Measurements from ENCODE around the gene MAP3K12. TPM values are rescaled to one million over a fixed set of nuclear protein-coding genes. Genes with fewer than 3 reads are reported as not detected.
"Not testable (repeated sequence)": the region's sequence is repeated elsewhere in the genome, so short reads cannot be mapped to it uniquely, and the experiment has no call there.

MAP3K12 gene
- total and polyA plus RNA-seq, 10 of the 15 experiments (the other 5 are each of a cell fraction or from before 2014, with no cell fraction given), result 0.45 to 14.9 (median 6.9) TPM

DNA sequence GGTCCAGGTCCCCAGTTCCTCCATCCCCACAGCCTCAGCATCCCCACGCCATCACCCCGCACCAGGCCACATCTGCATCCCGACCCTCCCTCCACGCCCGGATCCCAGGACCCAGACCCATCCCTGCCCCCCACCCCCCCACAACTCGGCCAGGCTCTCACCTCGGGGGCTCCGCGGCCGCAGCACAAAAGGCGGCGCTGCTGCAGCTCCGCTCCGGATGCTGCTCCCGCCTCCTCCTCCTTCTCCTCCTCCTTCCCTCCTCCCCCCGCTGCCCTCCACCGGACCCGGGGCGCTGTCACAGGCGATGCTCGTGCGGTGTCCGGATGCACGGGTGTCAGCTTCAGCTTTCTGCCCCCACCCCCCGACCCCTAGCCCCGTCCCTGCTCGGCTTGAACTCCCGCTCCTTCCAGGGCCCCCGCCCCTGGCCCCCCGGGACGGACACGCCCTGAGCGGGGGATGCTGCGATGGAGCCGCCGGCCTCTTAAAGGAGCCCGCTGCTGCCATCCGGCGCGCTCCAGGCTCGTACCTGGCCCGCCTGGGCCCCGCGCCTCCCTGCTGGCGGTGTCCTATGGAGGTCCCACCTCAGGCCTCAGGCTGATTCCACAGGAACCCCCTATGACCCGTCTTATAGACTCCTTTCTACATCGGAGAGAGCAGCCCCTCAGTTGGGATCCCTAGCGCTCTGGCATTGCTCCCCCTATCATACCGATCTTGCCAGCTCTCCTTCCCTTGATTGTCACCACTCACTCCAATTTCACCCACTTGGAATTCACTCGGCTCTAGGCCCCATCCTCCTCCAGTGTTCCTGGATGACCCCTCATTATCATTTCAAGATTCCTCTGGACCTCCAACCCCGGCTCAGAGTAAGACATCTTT lies at the start of gene MAP3K12 (continued):
- TF ChIP-seq, protein P1, sequence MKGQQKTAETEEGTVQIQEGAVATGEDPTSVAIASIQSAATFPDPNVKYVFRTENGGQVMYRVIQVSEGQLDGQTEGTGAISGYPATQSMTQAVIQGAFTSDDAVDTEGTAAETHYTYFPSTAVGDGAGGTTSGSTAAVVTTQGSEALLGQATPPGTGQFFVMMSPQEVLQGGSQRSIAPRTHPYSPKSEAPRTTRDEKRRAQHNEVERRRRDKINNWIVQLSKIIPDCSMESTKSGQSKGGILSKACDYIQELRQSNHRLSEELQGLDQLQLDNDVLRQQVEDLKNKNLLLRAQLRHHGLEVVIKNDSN (IDR thresholded peaks at IDR 0.05; ENCODE audit: borderline replicate concordance, extremely low read length, insufficient read depth, low read depth, low read length), result no peak
- TF ChIP-seq JUNB (IDR thresholded peaks at IDR 0.05), result no peak
- no peak for TF ChIP-seq SMC3 (IDR thresholded peaks at IDR 0.05; ENCODE audit: borderline replicate concordance, low read length)
- TF ChIP-seq ATF7 (IDR thresholded peaks at IDR 0.05; ENCODE audit: low read depth), result no peak
- TF ChIP-seq, protein P2, sequence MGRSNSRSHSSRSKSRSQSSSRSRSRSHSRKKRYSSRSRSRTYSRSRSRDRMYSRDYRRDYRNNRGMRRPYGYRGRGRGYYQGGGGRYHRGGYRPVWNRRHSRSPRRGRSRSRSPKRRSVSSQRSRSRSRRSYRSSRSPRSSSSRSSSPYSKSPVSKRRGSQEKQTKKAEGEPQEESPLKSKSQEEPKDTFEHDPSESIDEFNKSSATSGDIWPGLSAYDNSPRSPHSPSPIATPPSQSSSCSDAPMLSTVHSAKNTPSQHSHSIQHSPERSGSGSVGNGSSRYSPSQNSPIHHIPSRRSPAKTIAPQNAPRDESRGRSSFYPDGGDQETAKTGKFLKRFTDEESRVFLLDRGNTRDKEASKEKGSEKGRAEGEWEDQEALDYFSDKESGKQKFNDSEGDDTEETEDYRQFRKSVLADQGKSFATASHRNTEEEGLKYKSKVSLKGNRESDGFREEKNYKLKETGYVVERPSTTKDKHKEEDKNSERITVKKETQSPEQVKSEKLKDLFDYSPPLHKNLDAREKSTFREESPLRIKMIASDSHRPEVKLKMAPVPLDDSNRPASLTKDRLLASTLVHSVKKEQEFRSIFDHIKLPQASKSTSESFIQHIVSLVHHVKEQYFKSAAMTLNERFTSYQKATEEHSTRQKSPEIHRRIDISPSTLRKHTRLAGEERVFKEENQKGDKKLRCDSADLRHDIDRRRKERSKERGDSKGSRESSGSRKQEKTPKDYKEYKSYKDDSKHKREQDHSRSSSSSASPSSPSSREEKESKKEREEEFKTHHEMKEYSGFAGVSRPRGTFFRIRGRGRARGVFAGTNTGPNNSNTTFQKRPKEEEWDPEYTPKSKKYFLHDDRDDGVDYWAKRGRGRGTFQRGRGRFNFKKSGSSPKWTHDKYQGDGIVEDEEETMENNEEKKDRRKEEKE (IDR thresholded peaks at IDR 0.05), result no peak

DNA sequence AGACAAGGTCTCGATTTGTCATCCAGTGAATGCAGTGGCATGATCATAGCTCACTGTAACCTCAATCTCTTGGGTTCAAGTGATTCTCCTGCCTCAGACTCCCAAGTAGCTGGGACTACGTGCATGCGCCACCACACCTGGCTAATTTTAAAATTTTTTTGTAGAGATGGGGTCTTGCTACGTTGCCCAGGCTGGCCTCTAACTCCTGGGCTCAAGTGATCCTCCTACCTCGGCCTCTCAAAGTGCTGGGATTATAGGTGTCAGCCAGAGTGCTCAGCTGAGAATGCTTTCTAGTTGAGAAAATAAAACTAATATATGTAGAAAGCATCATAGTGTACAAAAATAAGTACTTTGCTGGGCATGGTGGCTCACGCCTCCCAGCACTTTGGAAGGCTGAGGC lies 49.1 kb upstream of the MAP3K12 start:
- RAD21 ChIA-PET (ENCODE audit: unreplicated experiment); ATAC-seq; BruUV-seq (replicated peaks); H4K20me1 ChIP-seq (ENCODE audit: control insufficient read depth, insufficient read depth); H3K9me3 ChIP-seq (replicated peaks; ENCODE audit: control insufficient read depth, insufficient read depth, low read length); H3K79me2 ChIP-seq (ENCODE audit: control insufficient read depth, insufficient read depth, low read length); H3K9ac ChIP-seq (ENCODE audit: control insufficient read depth, insufficient read depth, low read length); H2AFZ ChIP-seq (ENCODE audit: control insufficient read depth, low read depth, low read length); FAIRE-seq; intact Hi-C loops (cut with micrococcal nuclease; ENCODE audit: unreplicated experiment); in situ Hi-C loops (cut with MboI); H3K4me1 ChIP-seq (ENCODE audit: control insufficient read depth, insufficient read depth, low read length); H3K4me3 ChIP-seq; H3K27ac ChIP-seq (ENCODE audit: control insufficient read depth, insufficient read depth); DNase-seq (ENCODE audit: low read depth, low spot score); H3K4me2 ChIP-seq (ENCODE audit: control insufficient read depth, insufficient read depth); H3K27me3 ChIP-seq (replicated peaks in 1 of 2; ENCODE audit: control insufficient read depth in 2 of 2, insufficient read depth in 2 of 2, low read length in 1 of 2): not testable (repeated sequence)
- ChIA-PET POLR2A (interaction anchor here (0.6 to 1.1 kb wide), 2 partner anchors 30 to 77 kb away, joined by 3 to 4 read pairs; no protein-coding TSS in a partner anchor), CTCF (interaction anchor here (2.9 kb wide), 1 partner anchor 128 kb away, joined by 16 read pairs; the partner anchor contains the start of gene ATP5MC2), SMC1A (ENCODE audit: uncharacterized antibody, unreplicated experiment) (interaction anchor here (0.7 to 1.5 kb wide), 2 partner anchors 75 to 126 kb away, joined by 3 to 4 read pairs; no protein-coding TSS in a partner anchor)
- peaks cover 1 to 12% of the 10 kb centered on the region in 2 experiments for H3K36me3 ChIP-seq (ENCODE audit: control insufficient read depth in 2 of 2, insufficient read depth in 2 of 2, low read length in 1 of 2)
- whole genome bisulfite sequencing (ENCODE audit: insufficient coverage, insufficient replicate concordance, low lambda C conversion rate, missing lambda C conversion rate), result 97% methylated on average over 6 of the region's 6 CpGs
